Measurements from ENCODE around the gene POU3F3. TPM values are rescaled to one million over a fixed set of nuclear protein-coding genes. Genes with fewer than 3 reads are reported as not detected.

POU3F3 gene
- total RNA-seq, 2 experiments from 2014 or later: 2.7 to 3.1 TPM

- H3K4me3 ChIP-seq (ENCODE audit: low read depth, low read length, poor library complexity, severe bottlenecking): peak overlapping the region; percentile 72
- peak overlapping the region; percentile 75 for H3K4me2 ChIP-seq (ENCODE audit: low read length)
- no peaks in the 10 kb centered on the region for H3K9me3 ChIP-seq (ENCODE audit: low read length)
- no peak overlapping the region for H3K27ac ChIP-seq (ENCODE audit: low read depth, low read length, poor library complexity, severe bottlenecking)
- no peak for DNase-seq (ENCODE audit: low spot score)
- no peaks in the 10 kb centered on the region for H3K36me3 ChIP-seq (ENCODE audit: insufficient read depth, low read length)
- TF ChIP-seq CTCF (conservative IDR thresholded peaks at IDR 0.05; ENCODE audit: low read length): no peak
- no peak; the same call in 1 of the 2 replicates for TF ChIP-seq EZH2phosphoT487 (IDR thresholded peaks at IDR 0.05; ENCODE audit: borderline replicate concordance, low read depth, low read length)
- CTCF ChIA-PET (ENCODE audit: unreplicated experiment): no interaction called here
- no peaks in the 10 kb centered on the region for H3K79me2 ChIP-seq (ENCODE audit: insufficient read depth, low read depth, low read length)
- H3K4me1 ChIP-seq (ENCODE audit: insufficient read depth, low read length, poor library complexity, severe bottlenecking): peaks cover 15% of the 10 kb centered on the region
- H2AFZ ChIP-seq (ENCODE audit: low read length): peak overlapping the region; percentile 52; the same call in 1 of the 2 replicates
- no TSS peak for BruUV-seq (replicated peaks)
- intact Hi-C loops (cut with micrococcal nuclease; ENCODE audit: unreplicated experiment): loop anchor here (2.0 to 5.0 kb wide), 3 partner anchors 21 to 186 kb away; partner anchors contain the start of gene MRPS9
- H4K20me1 ChIP-seq (ENCODE audit: insufficient read depth, low read length): no peaks in the 10 kb centered on the region
- POLR2A ChIA-PET: interaction anchor here (0.7 to 0.8 kb wide), 2 partner anchors 331 to 380 kb away, joined by 3 to 8 read pairs; no protein-coding TSS in a partner anchor
- H3K9me2 ChIP-seq (ENCODE audit: insufficient read depth, low read length): no peaks in the 10 kb centered on the region
Measured at GRCh38 chr2:104851291-104852089, 2.4 kb upstream of the POU3F3 start.

GRCh38 chr2:104852090-104852666 is 1.7 kb upstream of the POU3F3 start:
- no peak for TF ChIP-seq CTCF (conservative IDR thresholded peaks at IDR 0.05; ENCODE audit: low read length)
- peak; percentile 96 for TF ChIP-seq EZH2phosphoT487 (IDR thresholded peaks at IDR 0.05; ENCODE audit: borderline replicate concordance, low read depth, low read length)
- Histone ChIP-seq H3K9me3 (ENCODE audit: low read length) (no peaks in the 10 kb centered on the region), H4K20me1 (ENCODE audit: insufficient read depth, low read length) (no peaks in the 10 kb centered on the region), H3K36me3 (ENCODE audit: insufficient read depth, low read length) (no peaks in the 10 kb centered on the region), H3K4me1 (ENCODE audit: insufficient read depth, low read length, poor library complexity, severe bottlenecking) (peaks cover 15% of the 10 kb centered on the region), H3K4me2 (ENCODE audit: low read length) (peak overlapping the region; percentile 75), H3K9me2 (ENCODE audit: insufficient read depth, low read length) (no peaks in the 10 kb centered on the region), H3K79me2 (ENCODE audit: insufficient read depth, low read depth, low read length) (no peaks in the 10 kb centered on the region), H3K27ac (ENCODE audit: low read depth, low read length, poor library complexity, severe bottlenecking) (peak overlapping the region; percentile 13), H3K4me3 (ENCODE audit: low read depth, low read length, poor library complexity, severe bottlenecking) (peak overlapping the region; percentile 72), H2AFZ (ENCODE audit: low read length) (peak overlapping the region; percentile 52; the same call in 1 of the 2 replicates)
- ChIA-PET CTCF (ENCODE audit: unreplicated experiment) (no interaction called here), POLR2A (no interaction called here)
- no peak for DNase-seq (ENCODE audit: low spot score)
- intact Hi-C loops (cut with micrococcal nuclease; ENCODE audit: unreplicated experiment): loop anchor here (2.0 to 5.0 kb wide), 3 partner anchors 21 to 185 kb away; partner anchors contain the start of gene MRPS9
- no TSS peak for BruUV-seq (replicated peaks)
